ENCODE measurements around the gene PLB1.

DNA sequence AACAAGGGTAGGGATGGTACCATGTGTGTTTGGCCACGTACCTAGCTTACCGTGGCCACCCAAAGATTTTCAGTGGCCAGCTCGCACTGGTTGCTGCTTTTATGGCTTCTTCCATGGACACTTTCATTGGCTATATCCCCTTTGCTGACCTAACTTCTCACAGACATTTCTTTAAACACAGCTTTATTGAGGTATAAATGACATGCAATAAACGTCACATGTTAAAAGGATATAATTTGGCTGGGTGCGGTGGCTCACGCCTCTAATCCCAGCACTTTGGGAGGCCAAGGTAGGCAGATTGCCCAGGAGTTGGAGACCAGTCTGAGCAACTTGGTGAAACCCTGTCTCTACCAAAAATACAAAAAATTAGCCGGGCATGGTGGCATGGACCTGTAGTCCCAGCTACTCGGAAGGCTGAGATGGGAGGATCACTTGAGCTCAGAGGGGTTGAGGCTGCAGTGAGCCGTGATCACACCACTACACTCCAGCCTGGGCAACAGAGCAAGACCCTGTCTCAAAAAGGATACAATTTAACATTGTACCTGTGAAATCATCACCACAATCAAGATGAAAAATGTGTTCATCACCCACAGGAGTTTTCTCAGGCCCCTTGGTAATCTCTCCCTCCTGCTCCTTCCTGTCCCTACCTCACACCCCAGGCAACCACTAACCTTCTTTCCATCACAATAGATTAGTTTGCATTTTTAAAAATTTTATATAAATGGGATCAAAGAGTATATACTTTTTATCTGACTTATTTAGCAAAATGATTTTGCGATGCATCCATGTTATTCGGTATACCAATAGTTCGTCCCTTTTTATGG lies 127.9 kb downstream of the PLB1 start:
- TF ChIP-seq REST (IDR thresholded peaks at IDR 0.05; ENCODE audit: low read depth) (no peak), EP300 (IDR thresholded peaks at IDR 0.05; ENCODE audit: borderline replicate concordance) (no peak), RAD21 (IDR thresholded peaks at IDR 0.05; ENCODE audit: low read depth) (no peak), MAX (IDR thresholded peaks at IDR 0.05) (no peak), YY1 (IDR thresholded peaks at IDR 0.05; ENCODE audit: low read depth) (no peak)
